OCI-LY7 (cell line): ENCODE measurements around the gene SLC6A7.

ENCODE experiments used
- EZH2phosphoT487 ChIP-seq: fragments of 200-600 bp; sonication (generic); IDR thresholded peaks from 2 replicates; pipeline ENCODE4 v1.6.1; 2018; ENCODE audit warnings: low read depth, borderline replicate concordance, mild to moderate bottlenecking, mixed run types, antibody characterized with exemption, low read length, moderate library complexity, mixed read lengths
- TF ChIP-seq, protein P1 (sequence below): fragments of 200-600 bp; sonication (generic); conservative IDR thresholded peaks from 2 replicates; pipeline ENCODE4 v1.5.1; 2014; ENCODE audit warnings: mild to moderate bottlenecking, antibody characterized with exemption, low read length, moderate library complexity, mixed read lengths

DNA sequence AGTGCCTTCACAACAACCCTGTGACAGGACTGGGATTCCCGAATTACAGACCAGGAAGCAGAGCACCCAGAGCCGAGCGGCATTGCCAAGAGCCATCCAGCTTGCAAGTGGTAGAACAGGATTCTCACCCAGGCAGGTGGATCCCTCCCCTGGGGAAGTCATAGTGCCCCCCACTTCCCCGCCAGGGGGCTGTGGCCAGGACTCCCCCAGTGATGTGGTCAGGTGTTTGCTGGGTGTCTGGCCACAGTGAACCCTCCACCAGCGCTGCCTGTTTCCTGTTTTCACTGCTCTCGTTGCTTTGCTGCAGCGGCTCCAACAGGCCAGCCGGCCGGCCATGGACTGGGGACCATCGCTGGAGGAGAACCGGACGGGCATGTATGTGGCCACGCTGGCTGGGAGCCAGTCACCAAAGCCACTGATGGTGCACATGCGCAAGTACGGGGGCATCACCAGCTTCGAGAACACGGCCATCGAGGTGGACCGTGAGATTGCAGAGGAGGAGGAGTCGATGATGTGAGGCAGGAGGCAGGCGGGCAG lies 19.3 kb downstream of the SLC6A7 start:
- TF ChIP-seq, protein P1, sequence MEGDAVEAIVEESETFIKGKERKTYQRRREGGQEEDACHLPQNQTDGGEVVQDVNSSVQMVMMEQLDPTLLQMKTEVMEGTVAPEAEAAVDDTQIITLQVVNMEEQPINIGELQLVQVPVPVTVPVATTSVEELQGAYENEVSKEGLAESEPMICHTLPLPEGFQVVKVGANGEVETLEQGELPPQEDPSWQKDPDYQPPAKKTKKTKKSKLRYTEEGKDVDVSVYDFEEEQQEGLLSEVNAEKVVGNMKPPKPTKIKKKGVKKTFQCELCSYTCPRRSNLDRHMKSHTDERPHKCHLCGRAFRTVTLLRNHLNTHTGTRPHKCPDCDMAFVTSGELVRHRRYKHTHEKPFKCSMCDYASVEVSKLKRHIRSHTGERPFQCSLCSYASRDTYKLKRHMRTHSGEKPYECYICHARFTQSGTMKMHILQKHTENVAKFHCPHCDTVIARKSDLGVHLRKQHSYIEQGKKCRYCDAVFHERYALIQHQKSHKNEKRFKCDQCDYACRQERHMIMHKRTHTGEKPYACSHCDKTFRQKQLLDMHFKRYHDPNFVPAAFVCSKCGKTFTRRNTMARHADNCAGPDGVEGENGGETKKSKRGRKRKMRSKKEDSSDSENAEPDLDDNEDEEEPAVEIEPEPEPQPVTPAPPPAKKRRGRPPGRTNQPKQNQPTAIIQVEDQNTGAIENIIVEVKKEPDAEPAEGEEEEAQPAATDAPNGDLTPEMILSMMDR = no peak
- no peak for TF ChIP-seq EZH2phosphoT487
